ENCODE measurements around the gene KCNC1. TPM values are rescaled to one million over a fixed set of nuclear protein-coding genes. Genes with fewer than 3 reads are reported as not detected.

KCNC1 gene
- total and polyA plus RNA-seq, 4 experiments from 2014 or later: 0.23 TPM; not detected in 3

- peaks cover 0 to 2% (median 0%) of the 10 kb centered on the region in 8 donors for H3K9me3 Mint-ChIP-seq
- no peak overlapping the region for H3K4me3 Mint-ChIP-seq
- H3K36me3 Mint-ChIP-seq: no peaks in the 10 kb centered on the region
- no peaks in the 10 kb centered on the region for H3K36me3 ChIP-seq (ENCODE audit: insufficient read depth, low read length)
- DNase-seq: no peak
- H3K4me3 ChIP-seq (ENCODE audit: low read length in 2 of 2): no peak overlapping the region
- H3K4me1 Mint-ChIP-seq: no peaks in the 10 kb centered on the region
- ChIA-PET POLR2A (ENCODE audit: partially characterized antibody) (no interaction called here), CTCF (ENCODE audit: partially characterized antibody) (interaction anchor here (1.6 to 1.7 kb wide), 2 partner anchors 10 to 12 kb away, joined by 5 to 11 read pairs; no protein-coding TSS in a partner anchor)
- H3K9me3 ChIP-seq (ENCODE audit: control insufficient read depth in 1 of 2, low read length in 2 of 2): no peaks in the 10 kb centered on the region
- no peak overlapping the region for H3K27ac ChIP-seq (ENCODE audit: low read depth, low read length)
- intact Hi-C loops (cut with micrococcal nuclease): no loop called here
- H3K4me1 ChIP-seq (ENCODE audit: insufficient read depth, low read length): no peaks in the 10 kb centered on the region
- no peak overlapping the region for H3K27ac Mint-ChIP-seq
- peaks cover 6% of the 10 kb centered on the region for H3K27me3 ChIP-seq (ENCODE audit: insufficient read depth, low read length)
- peaks cover 27% of the 10 kb centered on the region in 2 donors for H3K27me3 Mint-ChIP-seq
These were observed 13.2 kb upstream of the KCNC1 start for GRCh38 chr11:17721242-17721999.

GRCh38 chr11:17722000-17722643, 12.5 kb upstream of the KCNC1 start:
- no peak overlapping the region for H3K4me3 Mint-ChIP-seq
- no peaks in the 10 kb centered on the region for H3K4me1 Mint-ChIP-seq
- peaks cover 27 to 28% of the 10 kb centered on the region in 2 donors for H3K27me3 Mint-ChIP-seq
- ChIA-PET CTCF (ENCODE audit: partially characterized antibody) (interaction anchor here (1.6 to 1.7 kb wide), 2 partner anchors 9 to 12 kb away, joined by 5 to 11 read pairs; no protein-coding TSS in a partner anchor), POLR2A (ENCODE audit: partially characterized antibody) (no interaction called here)
- Histone ChIP-seq H3K4me1 (ENCODE audit: insufficient read depth, low read length) (no peaks in the 10 kb centered on the region), H3K27ac (ENCODE audit: low read depth, low read length) (no peak overlapping the region), H3K27me3 (ENCODE audit: insufficient read depth, low read length) (peaks cover 6% of the 10 kb centered on the region), H3K4me3 (ENCODE audit: low read length in 2 of 2) (no peak overlapping the region), H3K36me3 (ENCODE audit: insufficient read depth, low read length) (no peaks in the 10 kb centered on the region), H3K9me3 (ENCODE audit: control insufficient read depth in 1 of 2, low read length in 2 of 2) (no peaks in the 10 kb centered on the region)
- DNase-seq: no peak
- no peak overlapping the region for H3K27ac Mint-ChIP-seq
- H3K36me3 Mint-ChIP-seq: no peaks in the 10 kb centered on the region
- intact Hi-C loops (cut with micrococcal nuclease): no loop called here
- peaks cover 0 to 2% (median 0%) of the 10 kb centered on the region in 8 donors for H3K9me3 Mint-ChIP-seq

GRCh38 chr11:17724020-17724908, 10.3 kb upstream of the KCNC1 start:
- H3K27me3 Mint-ChIP-seq: peaks cover 27 to 36% of the 10 kb centered on the region in 2 donors
- ChIA-PET CTCF (ENCODE audit: partially characterized antibody) (no interaction called here), POLR2A (ENCODE audit: partially characterized antibody) (no interaction called here)
- no peaks in the 10 kb centered on the region for H3K9me3 Mint-ChIP-seq
- Histone ChIP-seq H3K9me3 (ENCODE audit: control insufficient read depth in 1 of 2, low read length in 2 of 2) (no peaks in the 10 kb centered on the region), H3K36me3 (ENCODE audit: insufficient read depth, low read length) (no peaks in the 10 kb centered on the region), H3K4me3 (ENCODE audit: low read length in 2 of 2) (no peak overlapping the region), H3K27ac (ENCODE audit: low read depth, low read length) (no peak overlapping the region), H3K27me3 (ENCODE audit: insufficient read depth, low read length) (peaks cover 6% of the 10 kb centered on the region), H3K4me1 (ENCODE audit: insufficient read depth, low read length) (no peaks in the 10 kb centered on the region)
- no peak overlapping the region for H3K4me3 Mint-ChIP-seq
- intact Hi-C loops (cut with micrococcal nuclease): no loop called here
- DNase-seq: no peak
- peak overlapping the region in 1 of 7 donors; percentile 57 for H3K27ac Mint-ChIP-seq
- H3K4me1 Mint-ChIP-seq: no peaks in the 10 kb centered on the region
- H3K36me3 Mint-ChIP-seq: no peaks in the 10 kb centered on the region

GRCh38 chr11:17725174-17725573, 9.4 kb upstream of the KCNC1 start:
- peaks cover 27 to 38% of the 10 kb centered on the region in 2 donors for H3K27me3 Mint-ChIP-seq
- H3K27ac Mint-ChIP-seq: no peak overlapping the region
- H3K36me3 ChIP-seq (ENCODE audit: insufficient read depth, low read length): no peaks in the 10 kb centered on the region
- no peaks in the 10 kb centered on the region for H3K4me1 ChIP-seq (ENCODE audit: insufficient read depth, low read length)
- H3K4me3 Mint-ChIP-seq: no peak overlapping the region
- no peak overlapping the region for H3K27ac ChIP-seq (ENCODE audit: low read depth, low read length)
- H3K9me3 ChIP-seq (ENCODE audit: control insufficient read depth in 1 of 2, low read length in 2 of 2): no peaks in the 10 kb centered on the region
- H3K36me3 Mint-ChIP-seq: no peaks in the 10 kb centered on the region
- no peaks in the 10 kb centered on the region for H3K9me3 Mint-ChIP-seq
- ChIA-PET POLR2A (ENCODE audit: partially characterized antibody) (no interaction called here), CTCF (ENCODE audit: partially characterized antibody) (no interaction called here)
- H3K4me3 ChIP-seq (ENCODE audit: low read length in 2 of 2): no peak overlapping the region
- H3K27me3 ChIP-seq (ENCODE audit: insufficient read depth, low read length): peaks cover 4% of the 10 kb centered on the region
- intact Hi-C loops (cut with micrococcal nuclease): no loop called here
- H3K4me1 Mint-ChIP-seq: no peaks in the 10 kb centered on the region
- DNase-seq: no peak

- H3K4me1 ChIP-seq (ENCODE audit: insufficient read depth, low read length): no peaks in the 10 kb centered on the region
- peaks cover 13% of the 10 kb centered on the region for H3K27me3 ChIP-seq (ENCODE audit: insufficient read depth, low read length)
- Mint-ChIP-seq H3K9me3 (peaks cover 0 to 3% (median 0%) of the 10 kb centered on the region in 8 donors), H3K4me3 (no peak overlapping the region), H3K27me3 (peaks cover 29 to 41% of the 10 kb centered on the region in 2 donors), H3K27ac (no peak overlapping the region), H3K36me3 (no peaks in the 10 kb centered on the region), H3K4me1 (peaks cover 0 to 8% (median 5%) of the 10 kb centered on the region in 4 donors)
- no peak overlapping the region for H3K4me3 ChIP-seq (ENCODE audit: low read length in 2 of 2)
- ChIA-PET POLR2A (ENCODE audit: partially characterized antibody) (no interaction called here), CTCF (ENCODE audit: partially characterized antibody) (interaction anchor here (0.7 to 4.9 kb wide), 10 partner anchors 8 to 385 kb away, joined by 3 to 75 read pairs (median 4); no protein-coding TSS in a partner anchor)
- no peak overlapping the region for H3K27ac ChIP-seq (ENCODE audit: low read depth, low read length)
- intact Hi-C loops (cut with micrococcal nuclease): loop anchor here (2.0 kb wide), 1 partner anchor 499 kb away; no protein-coding TSS in a partner anchor
- H3K36me3 ChIP-seq (ENCODE audit: insufficient read depth, low read length): no peaks in the 10 kb centered on the region
- no peaks in the 10 kb centered on the region for H3K9me3 ChIP-seq (ENCODE audit: control insufficient read depth in 1 of 2, low read length in 2 of 2)
- peak in 1 of 5 donors; percentile 9 for DNase-seq
These were observed 4.4 kb upstream of the KCNC1 start for GRCh38 chr11:17730137-17730536.

- Mint-ChIP-seq H3K27me3 (peaks cover 29 to 39% of the 10 kb centered on the region in 2 donors), H3K4me3 (no peak overlapping the region), H3K4me1 (peaks cover 0 to 8% (median 5%) of the 10 kb centered on the region in 4 donors), H3K27ac (no peak overlapping the region), H3K9me3 (peaks cover 0 to 3% (median 0%) of the 10 kb centered on the region in 8 donors), H3K36me3 (no peaks in the 10 kb centered on the region)
- intact Hi-C loops (cut with micrococcal nuclease): loop anchor here (2.0 kb wide), 1 partner anchor 500 kb away; no protein-coding TSS in a partner anchor
- ChIA-PET CTCF (ENCODE audit: partially characterized antibody) (interaction anchor here (0.6 to 4.9 kb wide), 19 partner anchors 9 to 257 kb away, joined by 3 to 75 read pairs (median 3); partner anchors contain the start of gene MYOD1), POLR2A (ENCODE audit: partially characterized antibody) (no interaction called here)
- Histone ChIP-seq H3K27ac (ENCODE audit: low read depth, low read length) (no peak overlapping the region), H3K27me3 (ENCODE audit: insufficient read depth, low read length) (peaks cover 13% of the 10 kb centered on the region), H3K36me3 (ENCODE audit: insufficient read depth, low read length) (no peaks in the 10 kb centered on the region), H3K4me1 (ENCODE audit: insufficient read depth, low read length) (no peaks in the 10 kb centered on the region), H3K9me3 (ENCODE audit: control insufficient read depth in 1 of 2, low read length in 2 of 2) (no peaks in the 10 kb centered on the region), H3K4me3 (ENCODE audit: low read length in 2 of 2) (no peak overlapping the region)
- DNase-seq: peak; percentile 23 to 42 (median 32)
These were observed 3.7 kb upstream of the KCNC1 start for GRCh38 chr11:17730608-17731462.

Data from CD4-positive, alpha-beta memory T cell (primary cell).